ENCODE results near the gene MAD2L1BP. TPM values are rescaled to one million over a fixed set of nuclear protein-coding genes. Genes with fewer than 3 reads are reported as not detected.

The MAD2L1BP gene
- total and polyA plus RNA-seq, 2 of the 13 experiments (the other 11 are each of a cell fraction or from before 2014, with no cell fraction given): 54.2 to 55.5 TPM

DNA sequence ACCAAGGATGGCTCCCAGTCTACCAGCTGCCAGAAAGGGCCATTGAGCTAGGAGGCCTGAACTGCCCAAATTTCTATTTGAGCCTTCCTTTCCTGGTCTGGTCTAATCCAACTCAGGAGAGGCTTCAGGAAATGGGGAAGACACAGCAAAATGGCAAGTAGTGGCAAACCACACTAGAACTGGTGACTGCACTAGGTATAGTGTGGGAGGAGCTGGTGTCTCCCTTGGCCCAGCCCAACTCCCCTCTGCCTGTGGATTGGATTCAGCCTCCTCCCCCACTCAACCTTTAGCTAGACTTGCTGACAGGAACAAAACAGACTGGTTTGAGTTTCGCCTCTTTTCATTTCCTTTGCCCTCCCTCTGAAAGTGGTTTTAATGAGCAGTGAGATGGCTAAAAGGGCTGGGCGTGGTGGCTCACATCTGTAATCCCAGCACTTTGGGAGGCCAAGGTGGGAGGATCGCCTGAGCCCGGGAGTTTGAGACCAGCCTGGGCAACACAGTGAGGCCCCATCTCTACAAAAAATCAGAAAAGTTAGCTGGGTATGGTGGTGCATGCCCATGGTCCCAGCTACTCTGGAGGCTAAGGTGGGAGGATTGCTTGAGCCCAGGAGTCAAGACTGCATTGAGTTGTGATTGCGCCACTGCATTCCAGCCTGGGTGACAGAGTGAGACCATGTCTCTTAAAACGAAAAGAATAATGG is 34.4 kb downstream of the MAD2L1BP start (continued):
- no peak for TF ChIP-seq TBL1XR1 (IDR thresholded peaks at IDR 0.05; ENCODE audit: borderline replicate concordance, low read length, partially characterized antibody)
- TF ChIP-seq NRL (CRISPR knock-in tag; IDR thresholded peaks at IDR 0.05; ENCODE audit: borderline replicate concordance): peak; percentile 74; the same call in 1 of the 2 replicates
- no peak for TF ChIP-seq ZNF567 (CRISPR knock-in tag; IDR thresholded peaks at IDR 0.05; ENCODE audit: borderline replicate concordance)
- 0 out of 2 replicates have a peak, but pooled peaks have one; percentile 42 for TF ChIP-seq ZFP82 (CRISPR knock-in tag; IDR thresholded peaks at IDR 0.05; ENCODE audit: borderline replicate concordance)
- no peak for TF ChIP-seq ARNT (IDR thresholded peaks at IDR 0.05)
- no peak for TF ChIP-seq ELF4 (CRISPR knock-in tag; IDR thresholded peaks at IDR 0.05; ENCODE audit: borderline replicate concordance)
- TF ChIP-seq, protein P1, sequence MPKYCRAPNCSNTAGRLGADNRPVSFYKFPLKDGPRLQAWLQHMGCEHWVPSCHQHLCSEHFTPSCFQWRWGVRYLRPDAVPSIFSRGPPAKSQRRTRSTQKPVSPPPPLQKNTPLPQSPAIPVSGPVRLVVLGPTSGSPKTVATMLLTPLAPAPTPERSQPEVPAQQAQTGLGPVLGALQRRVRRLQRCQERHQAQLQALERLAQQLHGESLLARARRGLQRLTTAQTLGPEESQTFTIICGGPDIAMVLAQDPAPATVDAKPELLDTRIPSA (CRISPR knock-in tag; IDR thresholded peaks at IDR 0.05; ENCODE audit: borderline replicate concordance): no peak
- TF ChIP-seq MEF2D (CRISPR knock-in tag; IDR thresholded peaks at IDR 0.05): no peak
- TF ChIP-seq, protein P2, sequence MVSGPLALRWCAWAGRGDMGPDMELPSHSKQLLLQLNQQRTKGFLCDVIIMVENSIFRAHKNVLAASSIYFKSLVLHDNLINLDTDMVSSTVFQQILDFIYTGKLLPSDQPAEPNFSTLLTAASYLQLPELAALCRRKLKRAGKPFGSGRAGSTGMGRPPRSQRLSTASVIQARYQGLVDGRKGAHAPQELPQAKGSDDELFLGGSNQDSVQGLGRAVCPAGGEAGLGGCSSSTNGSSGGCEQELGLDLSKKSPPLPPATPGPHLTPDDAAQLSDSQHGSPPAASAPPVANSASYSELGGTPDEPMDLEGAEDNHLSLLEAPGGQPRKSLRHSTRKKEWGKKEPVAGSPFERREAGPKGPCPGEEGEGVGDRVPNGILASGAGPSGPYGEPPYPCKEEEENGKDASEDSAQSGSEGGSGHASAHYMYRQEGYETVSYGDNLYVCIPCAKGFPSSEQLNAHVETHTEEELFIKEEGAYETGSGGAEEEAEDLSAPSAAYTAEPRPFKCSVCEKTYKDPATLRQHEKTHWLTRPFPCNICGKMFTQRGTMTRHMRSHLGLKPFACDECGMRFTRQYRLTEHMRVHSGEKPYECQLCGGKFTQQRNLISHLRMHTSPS (CRISPR knock-in tag; IDR thresholded peaks at IDR 0.05; ENCODE audit: low read depth): no peak
- no peak for TF ChIP-seq FOXC1 (CRISPR knock-in tag; IDR thresholded peaks at IDR 0.05; ENCODE audit: borderline replicate concordance)
- no peak for TF ChIP-seq IRX3 (CRISPR knock-in tag; IDR thresholded peaks at IDR 0.05; ENCODE audit: borderline replicate concordance, low read depth)
- no peak for TF ChIP-seq ZNF225 (CRISPR knock-in tag; IDR thresholded peaks at IDR 0.05)
- TF ChIP-seq MLLT10 (CRISPR knock-in tag; IDR thresholded peaks at IDR 0.05): no peak
- TF ChIP-seq POLR2G (IDR thresholded peaks at IDR 0.05; ENCODE audit: low read depth, low read length): peak; percentile 43; the same call in 1 of the 2 replicates
- TF ChIP-seq, protein P3, sequence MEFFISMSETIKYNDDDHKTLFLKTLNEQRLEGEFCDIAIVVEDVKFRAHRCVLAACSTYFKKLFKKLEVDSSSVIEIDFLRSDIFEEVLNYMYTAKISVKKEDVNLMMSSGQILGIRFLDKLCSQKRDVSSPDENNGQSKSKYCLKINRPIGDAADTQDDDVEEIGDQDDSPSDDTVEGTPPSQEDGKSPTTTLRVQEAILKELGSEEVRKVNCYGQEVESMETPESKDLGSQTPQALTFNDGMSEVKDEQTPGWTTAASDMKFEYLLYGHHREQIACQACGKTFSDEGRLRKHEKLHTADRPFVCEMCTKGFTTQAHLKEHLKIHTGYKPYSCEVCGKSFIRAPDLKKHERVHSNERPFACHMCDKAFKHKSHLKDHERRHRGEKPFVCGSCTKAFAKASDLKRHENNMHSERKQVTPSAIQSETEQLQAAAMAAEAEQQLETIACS (CRISPR knock-in tag; IDR thresholded peaks at IDR 0.05): no peak
- TF ChIP-seq MLXIP (CRISPR knock-in tag; IDR thresholded peaks at IDR 0.05; ENCODE audit: borderline replicate concordance): no peak
- TF ChIP-seq ZNF761 (CRISPR knock-in tag; conservative IDR thresholded peaks at IDR 0.05): 0 out of 2 replicates have a peak, but pooled peaks have one; percentile 48
- TF ChIP-seq NR2F2 (IDR thresholded peaks at IDR 0.05; ENCODE audit: borderline replicate concordance, low read depth): 0 out of 2 replicates have a peak, but pooled peaks have one; percentile 11
- no peak for TF ChIP-seq TAF15 (IDR thresholded peaks at IDR 0.05; ENCODE audit: low read depth, low read length, poor library complexity, severe bottlenecking)
- no peak for TF ChIP-seq TFDP2 (CRISPR knock-in tag; IDR thresholded peaks at IDR 0.05)
